SK-MEL-5 (cell line): Measurements from ENCODE around the gene ARHGEF10L. TPM values are rescaled to one million over a fixed set of nuclear protein-coding genes. Genes with fewer than 3 reads are reported as not detected.
"Not testable (repeated sequence)": the region's sequence is repeated elsewhere in the genome, so short reads cannot be mapped to it uniquely, and the experiment has no call there.

ENCODE experiments used
- DNase-seq: peaks from one replicate; pipeline ENCODE4 v3.0.0-alpha.2; 2016; ENCODE audit warnings: low read depth, low spot score
- in situ Hi-C: cut with HindIII; loops from 2 replicates; pipeline ENCODE4 v1.10.0; 2016; ENCODE audit warnings: low sequenced_read_pairs, high pct_unique_total_duplicates, low pct_unique_long_range_greater_than_20kb
- polyA plus RNA-seq, 2 experiments: library from polyadenylated mRNA; depleted of rRNA; stranded (reverse); fragments of >200 nt; gene quantifications; 2 replicates each; pipeline ENCODE4 v1.2.3, GENCODE V29; 2015
- total RNA-seq: library from RNA; depleted of rRNA; stranded (reverse); fragments of >200 nt; shearing (Covaris generic); gene quantifications from 2 replicates; pipeline ENCODE4 v1.2.3, GENCODE V29; 2014; rRNA removed

Gene ARHGEF10L
- total RNA-seq, result 4.2 and 4.4 TPM in 2 replicates
- polyA plus RNA-seq (2015; cell fraction: cytosol; rRNA removed), result 6.8 and 9.3 TPM in 2 replicates
- polyA plus RNA-seq (2015; cell fraction: nucleus; rRNA removed), result 15.1 and 28.3 TPM in 2 replicates

- in situ Hi-C loops, result no loop called here
- no peak for DNase-seq
Measured at GRCh38 chr1:17539477-17540254, at the start of gene ARHGEF10L. Gene ARHGEF10L (plus strand): TSS chr1:17539698. CDS start chr1:17580596, 40,898 bp downstream.

GRCh38 chr1:17489768-17490417 lies 49.6 kb upstream of the ARHGEF10L start:
- in situ Hi-C loops, DNase-seq: not testable (repeated sequence)

DNA sequence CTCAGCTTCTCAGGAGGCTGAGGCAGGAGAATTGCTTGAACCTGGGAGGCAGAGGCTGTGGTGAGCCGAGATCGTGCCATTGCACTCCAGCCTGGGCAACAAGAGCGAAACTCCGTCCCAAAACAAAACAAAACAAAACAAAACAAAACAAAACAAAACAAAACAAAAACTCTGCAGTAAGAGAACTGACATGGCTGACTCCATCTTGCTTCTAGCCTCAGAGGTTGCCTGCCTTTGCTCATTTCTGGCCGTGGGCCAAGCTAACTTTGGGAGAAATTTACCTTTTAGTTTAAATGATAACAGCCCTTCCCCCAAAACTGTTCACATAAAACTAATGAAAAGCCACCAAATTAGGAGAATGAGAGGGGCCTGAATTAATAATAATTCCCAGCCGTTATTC lies 48.8 kb upstream of the ARHGEF10L start:
- in situ Hi-C loops, DNase-seq: not testable (repeated sequence)

GRCh38 chr1:17494114-17494729 lies 45.3 kb upstream of the ARHGEF10L start:
- in situ Hi-C loops, result no loop called here
- DNase-seq, result peak; percentile 79

- in situ Hi-C loops, result no loop called here
- DNase-seq, result no peak
Measured at GRCh38 chr1:17496419-17496818, 43.1 kb upstream of the ARHGEF10L start.

- no peak for DNase-seq
- in situ Hi-C loops, result no loop called here
Measured at GRCh38 chr1:17498214-17498613, 41.3 kb upstream of the ARHGEF10L start.

DNA sequence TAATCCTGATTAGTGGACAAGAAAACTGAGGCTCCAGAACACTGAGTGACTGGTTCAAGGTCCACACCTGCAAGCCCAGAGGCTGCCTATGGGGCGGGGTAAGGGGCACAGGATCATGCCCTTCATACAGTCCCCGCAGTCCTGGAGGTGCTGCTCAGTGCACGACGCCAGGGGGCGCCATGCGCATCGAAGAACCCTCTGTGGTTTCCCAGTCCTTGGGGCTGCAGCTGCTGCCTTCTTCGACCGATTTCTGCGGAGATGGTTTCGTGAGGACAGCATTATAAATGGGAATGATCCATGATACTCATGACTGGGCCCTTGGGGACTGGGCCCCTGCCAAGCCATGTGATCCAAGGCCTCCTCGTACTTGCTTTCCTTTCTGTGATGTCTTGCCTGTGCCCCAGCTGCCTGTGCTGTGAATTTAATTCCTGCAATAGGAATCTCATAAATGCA lies 37.1 kb upstream of the ARHGEF10L start:
- DNase-seq, result peak; percentile 93
- in situ Hi-C loops, result no loop called here

DNA sequence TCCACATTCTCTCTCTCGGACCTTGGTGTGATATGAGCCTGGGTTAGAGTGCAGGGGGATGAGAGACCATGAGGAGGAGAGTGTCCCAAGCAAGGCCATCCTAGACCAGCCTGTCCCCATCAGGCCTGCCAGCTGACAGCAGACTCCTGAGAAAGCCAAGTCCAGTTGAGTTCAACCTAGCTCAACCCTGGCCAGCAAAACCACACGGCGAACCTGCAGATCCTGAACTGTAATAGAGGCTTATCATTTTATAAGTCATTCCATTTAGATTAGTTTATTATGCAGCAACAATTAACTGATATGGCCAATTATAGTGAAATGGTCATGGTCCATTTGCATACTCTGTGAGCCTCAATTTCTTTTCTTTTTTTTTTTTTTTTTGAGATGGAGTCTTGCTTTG lies 36.4 kb upstream of the ARHGEF10L start:
- in situ Hi-C loops, result no loop called here
- DNase-seq, result no peak

GRCh38 chr1:17507200-17507599 lies 32.3 kb upstream of the ARHGEF10L start:
- DNase-seq, in situ Hi-C loops: not testable (repeated sequence)

DNA sequence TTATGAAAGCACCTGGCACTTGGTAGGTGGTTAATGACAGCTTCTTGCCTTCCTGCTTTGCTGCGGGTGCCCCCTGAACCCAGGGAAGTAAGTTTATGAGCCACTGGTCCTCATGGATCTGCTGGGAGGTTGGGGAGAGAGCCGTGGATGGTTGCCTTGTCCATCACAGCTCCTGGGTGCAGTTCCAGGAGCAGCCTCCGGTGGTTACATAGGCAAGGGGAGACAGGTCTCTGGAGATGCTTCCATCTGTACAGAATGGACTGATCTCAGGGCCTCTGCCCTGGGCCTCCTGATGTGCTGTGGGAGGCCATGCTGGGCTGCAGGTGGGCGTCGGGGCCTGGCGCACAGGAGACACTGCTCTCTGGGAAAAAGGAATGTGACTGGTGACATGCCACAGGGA lies 31.6 kb upstream of the ARHGEF10L start:
- peak; percentile 29 for DNase-seq
- in situ Hi-C loops, result no loop called here

DNA sequence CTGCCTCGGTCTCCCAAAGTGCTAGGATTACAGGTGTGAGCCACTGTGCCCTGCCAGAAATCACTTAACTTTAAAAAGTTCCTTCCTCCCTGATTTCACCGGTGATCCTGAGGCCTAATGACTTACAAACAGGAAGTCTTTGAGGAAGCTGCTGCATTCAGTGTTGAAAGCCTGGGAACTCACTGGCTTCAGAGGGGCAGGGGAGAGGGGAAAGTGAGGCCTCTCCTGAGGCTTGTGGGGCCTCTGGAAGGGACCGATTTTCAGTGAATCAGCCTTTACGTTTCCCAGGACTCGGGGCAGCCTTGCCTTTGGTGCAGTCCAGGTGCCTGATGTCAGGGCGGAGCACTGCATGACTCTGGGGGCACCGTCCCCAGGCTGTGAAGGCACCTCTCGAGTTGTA lies 30.1 kb upstream of the ARHGEF10L start:
- DNase-seq, result no peak
- in situ Hi-C loops, result no loop called here

GRCh38 chr1:17510138-17510537 lies 29.4 kb upstream of the ARHGEF10L start:
- in situ Hi-C loops, result no loop called here

GRCh38 chr1:17511188-17511587 lies 28.3 kb upstream of the ARHGEF10L start:
- DNase-seq, result no peak
- in situ Hi-C loops, result no loop called here

More at GRCh38 chr1:17510138-17510537, 29.4 kb upstream of the ARHGEF10L start:
- no peak for DNase-seq

- in situ Hi-C loops, result no loop called here
- DNase-seq, result no peak
Measured at GRCh38 chr1:17513131-17513530, 26.4 kb upstream of the ARHGEF10L start.

GRCh38 chr1:17514776-17515175 lies 24.7 kb upstream of the ARHGEF10L start:
- DNase-seq, result no peak
- in situ Hi-C loops, result no loop called here

GRCh38 chr1:17515902-17516301 lies 23.6 kb upstream of the ARHGEF10L start:
- no peak for DNase-seq
- in situ Hi-C loops, result no loop called here

DNA sequence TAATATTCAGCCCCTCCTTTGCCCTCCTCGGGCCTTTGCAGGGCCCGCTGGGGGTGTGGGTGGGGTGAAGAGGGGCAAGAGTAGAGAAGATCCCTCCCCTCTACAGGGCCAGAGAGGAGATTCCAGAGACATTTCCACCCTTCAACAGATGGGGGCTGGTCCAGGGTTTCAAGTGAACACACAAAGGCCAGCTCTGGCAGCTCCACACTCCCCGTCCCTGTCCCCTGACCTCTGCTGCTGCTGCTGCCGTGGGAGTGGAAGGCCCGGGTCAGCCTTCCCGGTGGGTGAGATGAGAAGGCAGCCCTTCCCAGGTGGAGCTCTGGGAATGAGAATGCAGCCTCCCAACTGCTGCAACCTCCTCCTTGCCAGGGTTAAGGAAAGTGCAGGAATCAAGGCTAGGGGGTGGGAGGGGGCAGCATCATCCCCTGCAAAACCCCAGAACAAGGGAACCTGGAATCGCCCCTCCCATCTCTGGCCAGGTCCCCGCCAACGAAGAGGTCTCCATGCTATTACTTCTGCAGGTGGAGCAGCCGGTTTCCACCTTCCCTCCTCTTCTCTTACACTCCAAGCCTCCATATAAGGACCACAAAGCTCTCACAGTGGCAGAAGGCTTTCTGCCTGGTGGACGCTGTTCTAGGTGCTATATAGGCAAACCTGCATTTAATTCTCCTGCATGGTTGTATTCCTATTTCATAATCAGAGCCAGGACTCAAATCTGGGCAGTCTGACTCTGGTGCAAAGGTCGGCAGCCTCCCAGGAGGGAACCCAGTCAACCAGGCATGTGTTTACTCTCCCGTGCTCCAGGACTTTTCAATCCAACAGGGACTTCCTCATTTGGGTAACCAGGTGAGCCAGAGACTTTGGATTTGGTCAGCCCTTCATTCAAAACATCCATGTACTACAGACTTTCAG lies 22.9 kb upstream of the ARHGEF10L start:
- DNase-seq, result no peak
- in situ Hi-C loops, result no loop called here
